Measurements from ENCODE around the gene FANCE.

FANCE gene

GRCh38 chr6:35490821-35491557, 38.9 kb downstream of the FANCE start:
- Histone ChIP-seq H3K9me2 (replicated peaks; ENCODE audit: control insufficient read depth, low read length) (no peaks in the 10 kb centered on the region), H3K27me3 (ENCODE audit: control insufficient read depth, low read length) (peaks cover 75% of the 10 kb centered on the region), H4K20me1 (ENCODE audit: control insufficient read depth, insufficient read depth, low read depth, low read length) (peaks cover 5% of the 10 kb centered on the region; the same call in 1 of the 2 replicates), H3K4me3 (ENCODE audit: low read length) (no peak overlapping the region), H3K9me3 (ENCODE audit: control insufficient read depth, insufficient read depth, low read length) (no peaks in the 10 kb centered on the region), H3K4me2 (ENCODE audit: low read length) (no peak overlapping the region), H3K4me1 (ENCODE audit: control insufficient read depth, low read length) (peaks cover 10% of the 10 kb centered on the region), H3K79me2 (ENCODE audit: control insufficient read depth, low read length) (no peaks in the 10 kb centered on the region), H3K36me3 (ENCODE audit: control insufficient read depth, low read length) (no peaks in the 10 kb centered on the region), H3K27ac (ENCODE audit: low read depth, low read length) (no peak overlapping the region), H3F3A (ENCODE audit: control insufficient read depth, insufficient read depth) (no peaks in the 10 kb centered on the region)
- TF ChIP-seq CTCF (IDR thresholded peaks at IDR 0.05; ENCODE audit: low read depth, low read length, poor library complexity, severe bottlenecking) (no peak), EZH2phosphoT487 (IDR thresholded peaks at IDR 0.05; ENCODE audit: borderline replicate concordance, low read length) (no peak)

- no peaks in the 10 kb centered on the region for H3F3A ChIP-seq (ENCODE audit: control insufficient read depth, insufficient read depth)
- peaks cover 77% of the 10 kb centered on the region for H3K27me3 ChIP-seq (ENCODE audit: control insufficient read depth, low read length)
- no peaks in the 10 kb centered on the region for H3K36me3 ChIP-seq (ENCODE audit: control insufficient read depth, low read length)
- no peak overlapping the region for H3K4me2 ChIP-seq (ENCODE audit: low read length)
- H3K9me3 ChIP-seq (ENCODE audit: control insufficient read depth, insufficient read depth, low read length), result no peaks in the 10 kb centered on the region
- H3K27ac ChIP-seq (ENCODE audit: low read depth, low read length), result no peak overlapping the region
- peaks cover 10% of the 10 kb centered on the region for H3K4me1 ChIP-seq (ENCODE audit: control insufficient read depth, low read length)
- H3K4me3 ChIP-seq (ENCODE audit: low read length), result no peak overlapping the region
- H4K20me1 ChIP-seq (ENCODE audit: control insufficient read depth, insufficient read depth, low read depth, low read length), result peaks cover 5% of the 10 kb centered on the region; the same call in 1 of the 2 replicates
- H3K79me2 ChIP-seq (ENCODE audit: control insufficient read depth, low read length), result no peaks in the 10 kb centered on the region
- no peak for TF ChIP-seq EZH2phosphoT487 (IDR thresholded peaks at IDR 0.05; ENCODE audit: borderline replicate concordance, low read length)
- no peak for TF ChIP-seq CTCF (IDR thresholded peaks at IDR 0.05; ENCODE audit: low read depth, low read length, poor library complexity, severe bottlenecking)
- no peaks in the 10 kb centered on the region for H3K9me2 ChIP-seq (replicated peaks; ENCODE audit: control insufficient read depth, low read length)
Observed at GRCh38 chr6:35491558-35492257, 39.6 kb downstream of the FANCE start.

- TF ChIP-seq EZH2phosphoT487 (IDR thresholded peaks at IDR 0.05; ENCODE audit: borderline replicate concordance, low read length), result no peak
- no peak for TF ChIP-seq CTCF (IDR thresholded peaks at IDR 0.05; ENCODE audit: low read depth, low read length, poor library complexity, severe bottlenecking)
- H3K4me1 ChIP-seq (ENCODE audit: control insufficient read depth, low read length), result peaks cover 11% of the 10 kb centered on the region
- H3K9me2 ChIP-seq (replicated peaks; ENCODE audit: control insufficient read depth, low read length), result no peaks in the 10 kb centered on the region
- H4K20me1 ChIP-seq (ENCODE audit: control insufficient read depth, insufficient read depth, low read depth, low read length), result peaks cover 5% of the 10 kb centered on the region; the same call in 1 of the 2 replicates
- H3K27ac ChIP-seq (ENCODE audit: low read depth, low read length), result no peak overlapping the region
- no peaks in the 10 kb centered on the region for H3K79me2 ChIP-seq (ENCODE audit: control insufficient read depth, low read length)
- no peak overlapping the region for H3K4me3 ChIP-seq (ENCODE audit: low read length)
- H3K4me2 ChIP-seq (ENCODE audit: low read length), result no peak overlapping the region
- H3K27me3 ChIP-seq (ENCODE audit: control insufficient read depth, low read length), result peaks cover 76% of the 10 kb centered on the region
- no peaks in the 10 kb centered on the region for H3K9me3 ChIP-seq (ENCODE audit: control insufficient read depth, insufficient read depth, low read length)
- H3F3A ChIP-seq (ENCODE audit: control insufficient read depth, insufficient read depth), result no peaks in the 10 kb centered on the region
- H3K36me3 ChIP-seq (ENCODE audit: control insufficient read depth, low read length), result no peaks in the 10 kb centered on the region
Observed at GRCh38 chr6:35492258-35492973, 40.3 kb downstream of the FANCE start.

Measured in DOHH2 (cell line).